Thymus (tissue), 11 donors: ENCODE data around the gene ATG5. TPM values are rescaled to one million over a fixed set of nuclear protein-coding genes. Genes with fewer than 3 reads are reported as not detected.
"Not testable (repeated sequence)": the region's sequence is repeated elsewhere in the genome, so short reads cannot be mapped to it uniquely, and the experiment has no call there.

Experiments used
- DNase-seq, 9 donors: peaks; one replicate each; pipeline ENCODE4 v3.0.0-alpha.2; 2013; ENCODE audit warnings: low spot score in 9 of 9, low read depth in 6 of 9, missing footprints in 1 of 9
- H3K27ac ChIP-seq, 2 donors: one replicate each; pipeline ENCODE4 v1.5.1; 2013; ENCODE audit warnings: control low read depth in 1 of 2, low read depth in 1 of 2, low read length in 1 of 2, mild to moderate bottlenecking in 1 of 2, moderate library complexity in 1 of 2
- H3K27me3 ChIP-seq, 2 donors: one replicate each; pipeline ENCODE4 v1.5.1; 2013; ENCODE audit warnings: low read length in 1 of 2; ENCODE audit not compliant: control insufficient read depth in 2 of 2, insufficient read depth in 1 of 2
- H3K36me3 ChIP-seq, 2 donors: one replicate each; pipeline ENCODE4 v1.5.1; 2013; ENCODE audit warnings: low read length in 1 of 2, mild to moderate bottlenecking in 1 of 2, moderate library complexity in 1 of 2; ENCODE audit not compliant: control insufficient read depth in 2 of 2, insufficient read depth in 2 of 2
- H3K4me1 ChIP-seq, 2 donors: one replicate each; pipeline ENCODE4 v1.5.1; 2013; ENCODE audit warnings: low read length in 2 of 2; ENCODE audit not compliant: control insufficient read depth in 2 of 2, insufficient read depth in 2 of 2
- H3K4me3 ChIP-seq, 2 donors: one replicate each; pipeline ENCODE4 v1.5.1; 2013; ENCODE audit warnings: low read length in 2 of 2, control low read depth in 1 of 2, mild to moderate bottlenecking in 1 of 2
- H3K9me3 ChIP-seq, 2 donors: one replicate each; pipeline ENCODE4 v1.5.1; 2013; ENCODE audit warnings: low read length in 1 of 2, mild to moderate bottlenecking in 1 of 2; ENCODE audit not compliant: control insufficient read depth in 2 of 2, insufficient read depth in 1 of 2
- WGBS: extraction: QIAGEN DNeasy Blood & Tissue Kit; methylation state at CpG from one replicate; pipeline ENCODE4 v1.1.7; 2013; 5-methylcytosine and 5-hydroxymethylcytosine counted together
- polyA plus RNA-seq: library from polyadenylated mRNA; stranded (reverse); fragments of 200-250 nt; gene quantifications from one replicate; pipeline ENCODE4 v1.2.3, GENCODE V29; 2013
- total RNA-seq: library from RNA; stranded (reverse); fragments of 120-200 nt; gene quantifications from one replicate; pipeline ENCODE4 v1.2.4, GENCODE V29; 2013
- donor health status: healthy.

Gene ATG5
- total and polyA plus RNA-seq, 2 donors = 25.2 to 36.1 TPM

DNA sequence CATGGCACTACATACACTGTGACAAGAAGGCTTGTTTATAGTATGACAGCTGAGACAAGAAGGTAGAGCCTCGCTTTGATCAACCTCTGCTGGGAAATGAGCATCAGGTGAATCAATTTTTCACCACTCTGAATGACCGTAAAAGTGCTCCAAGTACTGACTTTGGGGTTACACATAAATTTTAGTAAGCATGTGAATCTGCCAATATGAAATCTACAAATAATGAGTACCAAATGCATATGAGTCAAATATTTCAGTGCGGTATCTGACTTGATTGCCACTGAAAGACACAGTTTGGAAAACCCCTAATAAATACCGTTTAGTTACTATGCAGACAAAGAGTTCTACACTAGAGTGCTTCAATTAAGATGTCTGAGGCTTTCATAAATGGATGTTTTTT is 77.8 kb downstream of the ATG5 start:
- Histone ChIP-seq H3K4me1 (no peaks in the 10 kb centered on the region), H3K9me3 (no peaks in the 10 kb centered on the region), H3K36me3 (peaks cover 4 to 7% of the 10 kb centered on the region in 2 donors), H3K27me3 (no peaks in the 10 kb centered on the region), H3K27ac (no peak overlapping the region), H3K4me3 (no peak overlapping the region)
- no peak for DNase-seq
- 97% methylated on average over 4 of the region's 4 CpGs for WGBS

DNA sequence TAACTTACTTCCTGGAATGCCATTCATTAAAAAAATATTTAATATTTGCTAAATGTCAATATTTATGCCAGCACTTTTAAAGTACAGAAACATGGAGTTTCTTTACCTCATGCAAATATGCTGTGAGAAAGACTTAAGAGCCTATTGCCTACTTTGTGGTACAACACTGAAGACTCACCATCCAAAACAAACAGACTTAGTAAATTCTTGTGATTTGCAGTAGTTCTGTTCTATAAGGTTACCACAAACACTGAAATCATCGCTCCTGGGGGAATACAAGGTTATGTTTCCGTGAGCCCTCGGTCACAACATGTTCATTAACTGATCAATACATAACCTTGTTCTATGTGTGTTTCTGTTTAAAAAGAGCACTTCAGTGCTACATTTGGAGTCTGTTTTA is 78.3 kb downstream of the ATG5 start:
- no peaks in the 10 kb centered on the region for H3K9me3 ChIP-seq
- no peak overlapping the region for H3K4me3 ChIP-seq
- no peak overlapping the region for H3K27ac ChIP-seq
- H3K36me3 ChIP-seq = peaks cover 4 to 7% of the 10 kb centered on the region in 2 donors
- no peaks in the 10 kb centered on the region for H3K27me3 ChIP-seq
- H3K4me1 ChIP-seq = no peaks in the 10 kb centered on the region
- no peak for DNase-seq
- WGBS = 97% methylated on average over 3 of the region's 3 CpGs

DNA sequence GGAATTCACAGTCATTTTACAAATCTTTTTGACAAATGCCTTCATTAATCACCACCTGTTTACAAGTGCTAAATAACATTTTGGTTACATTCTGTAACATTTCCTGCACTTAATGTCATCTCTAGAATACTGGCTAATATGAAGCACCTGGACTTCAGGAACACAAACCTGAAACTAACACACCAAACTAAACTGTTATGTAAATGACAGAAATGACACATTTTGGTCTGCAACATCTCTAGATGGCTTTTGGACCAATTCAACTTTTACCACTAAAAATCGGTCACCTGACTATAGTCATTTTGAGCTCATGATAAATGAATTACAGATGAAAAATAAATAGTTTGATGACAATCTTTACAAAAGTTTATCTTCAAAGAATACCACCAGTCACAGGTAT is 80.6 kb downstream of the ATG5 start:
- no peaks in the 10 kb centered on the region for H3K9me3 ChIP-seq

DNA sequence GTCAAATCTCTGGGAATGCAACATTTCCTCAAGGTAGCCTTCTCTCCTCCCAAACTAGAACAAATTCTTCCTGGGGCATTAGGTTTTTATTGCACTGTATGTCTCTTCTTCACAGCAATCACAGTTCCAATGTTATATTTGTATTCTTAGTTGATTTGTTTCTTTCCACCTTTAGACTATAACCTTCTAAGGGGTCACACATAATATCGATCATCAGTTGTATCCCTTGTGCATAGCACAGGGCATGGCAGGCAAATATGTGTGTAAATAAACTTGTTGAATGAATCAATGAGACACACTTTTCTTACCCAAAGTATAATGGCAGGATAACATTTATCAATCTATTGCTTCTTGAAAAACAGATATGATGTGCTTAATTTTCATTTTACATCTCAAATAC is 81.0 kb downstream of the ATG5 start:
- no peaks in the 10 kb centered on the region for H3K4me1 ChIP-seq
- H3K27ac ChIP-seq = no peak overlapping the region
- WGBS = 95% methylated on average over 1 of the region's 1 CpG

More for the DNA sequence above, 80.6 kb downstream of the ATG5 start:
- DNase-seq = no peak
- no peak overlapping the region for H3K4me3 ChIP-seq
- H3K27ac ChIP-seq = no peak overlapping the region
- WGBS = 96% methylated on average over 1 of the region's 1 CpG
- H3K4me1 ChIP-seq = no peaks in the 10 kb centered on the region
- peaks cover 4 to 7% of the 10 kb centered on the region in 2 donors for H3K36me3 ChIP-seq
- H3K27me3 ChIP-seq = no peaks in the 10 kb centered on the region

DNA sequence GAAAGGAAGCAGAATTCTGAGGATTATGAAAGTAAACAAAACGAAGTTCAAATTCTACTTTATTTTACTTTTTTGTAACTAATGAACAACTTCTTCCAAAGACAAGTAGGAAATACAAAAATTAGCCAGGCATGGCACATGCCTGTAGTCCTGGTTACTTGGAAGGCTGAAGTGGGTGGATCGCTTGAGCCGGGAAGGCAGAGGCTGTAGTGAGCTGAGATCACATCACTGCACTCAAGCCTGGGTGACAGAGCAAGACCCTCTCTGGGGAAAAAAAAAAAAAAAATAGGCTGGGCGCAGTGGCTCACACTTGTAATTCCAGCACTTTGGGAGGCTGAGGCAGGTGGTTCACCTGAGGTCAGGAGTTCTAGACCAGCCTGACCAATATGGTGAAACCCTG is 82.3 kb downstream of the ATG5 start:
- Histone ChIP-seq H3K4me3 (no peak overlapping the region), H3K4me1 (no peaks in the 10 kb centered on the region), H3K27ac (no peak overlapping the region), H3K36me3 (peaks cover 4 to 7% of the 10 kb centered on the region in 2 donors), H3K27me3 (no peaks in the 10 kb centered on the region), H3K9me3 (no peaks in the 10 kb centered on the region)
- 98% methylated on average over 4 of the region's 4 CpGs for WGBS
- no peak for DNase-seq

More for the DNA sequence above, 81.0 kb downstream of the ATG5 start:
- DNase-seq = no peak
- H3K9me3 ChIP-seq = no peaks in the 10 kb centered on the region
- H3K4me3 ChIP-seq = no peak overlapping the region
- H3K27me3 ChIP-seq = no peaks in the 10 kb centered on the region
- peaks cover 4 to 7% of the 10 kb centered on the region in 2 donors for H3K36me3 ChIP-seq

DNA sequence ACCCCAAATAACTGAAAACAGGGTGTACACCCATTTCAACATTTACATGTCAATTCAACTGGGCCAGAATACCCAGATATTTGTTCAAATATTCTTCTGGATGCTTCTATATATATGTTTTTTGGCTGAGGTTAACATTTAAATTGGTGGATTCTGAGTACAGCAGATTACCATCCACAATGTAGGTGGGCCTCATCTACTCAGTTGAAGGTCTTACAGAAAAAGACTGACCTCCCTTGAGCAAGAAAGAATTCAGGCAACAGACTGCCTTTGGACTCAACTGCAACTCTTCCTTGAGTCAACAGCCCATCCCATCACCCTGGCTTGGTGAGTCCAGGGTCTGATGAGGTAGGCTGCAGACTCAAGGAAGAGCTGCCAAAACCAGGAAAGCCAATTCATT is 84.1 kb downstream of the ATG5 start:
- no peaks in the 10 kb centered on the region for H3K4me1 ChIP-seq
- no peak overlapping the region for H3K27ac ChIP-seq
- H3K4me3 ChIP-seq = no peak overlapping the region
- no peaks in the 10 kb centered on the region for H3K36me3 ChIP-seq
- no peak for DNase-seq
- no peaks in the 10 kb centered on the region for H3K9me3 ChIP-seq
- no peaks in the 10 kb centered on the region for H3K27me3 ChIP-seq

DNA sequence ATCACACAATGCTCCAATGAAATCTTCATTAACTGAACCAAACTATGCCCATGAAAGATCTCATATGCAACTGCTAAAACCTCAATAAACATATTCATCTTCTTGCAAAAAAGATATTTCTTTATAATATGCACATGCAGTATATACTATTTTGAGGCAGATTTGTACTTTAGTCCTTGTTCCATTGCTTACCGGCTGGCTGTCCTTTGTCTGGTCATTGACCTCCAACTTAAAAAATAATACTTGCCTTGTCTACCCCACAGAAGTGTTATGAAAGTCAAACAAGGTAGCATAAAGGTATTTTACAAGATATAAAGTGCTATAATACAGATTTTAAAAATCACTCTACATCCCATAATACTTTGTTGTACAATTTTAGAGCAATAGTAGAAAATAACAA is 88.3 kb downstream of the ATG5 start:
- no peaks in the 10 kb centered on the region for H3K4me1 ChIP-seq
- no peak for DNase-seq
- peaks cover 0 to 3% of the 10 kb centered on the region in 2 donors for H3K9me3 ChIP-seq
- H3K4me3 ChIP-seq = no peak overlapping the region
- WGBS = 99% methylated on average over 1 of the region's 1 CpG
- H3K36me3 ChIP-seq = no peaks in the 10 kb centered on the region
- no peak overlapping the region for H3K27ac ChIP-seq
- no peaks in the 10 kb centered on the region for H3K27me3 ChIP-seq

DNA sequence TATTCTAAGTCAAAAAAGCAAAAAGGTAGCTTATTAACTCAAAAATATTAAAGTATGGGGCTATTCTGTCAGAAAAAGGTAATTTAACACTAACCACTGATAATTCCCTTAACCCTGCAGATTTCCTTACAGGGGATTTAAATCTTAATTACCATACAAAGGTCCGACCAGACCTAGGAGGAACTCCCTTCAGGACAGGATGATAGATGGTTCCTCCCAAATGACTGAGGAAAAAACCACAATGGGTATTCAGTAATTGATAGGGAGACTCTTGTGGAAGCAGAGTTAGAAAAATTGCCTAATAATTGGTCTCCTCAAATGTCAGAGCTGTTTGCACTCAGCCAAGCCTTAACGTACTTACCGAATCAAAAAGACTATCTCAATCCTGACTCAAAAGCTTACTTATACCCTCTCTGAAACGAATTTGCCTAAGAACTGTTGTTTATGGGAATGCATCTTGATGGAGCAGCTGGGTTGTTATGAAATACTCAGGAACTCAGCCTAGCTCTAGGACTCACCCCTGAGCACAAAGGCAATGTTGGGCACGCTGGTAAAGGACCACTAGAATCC is 95.6 kb downstream of the ATG5 start:
- DNase-seq, H3K9me3 ChIP-seq, H3K4me3 ChIP-seq, H3K27me3 ChIP-seq, H3K4me1 ChIP-seq, H3K36me3 ChIP-seq, H3K27ac ChIP-seq: not testable (repeated sequence)
- 92% methylated on average over 5 of the region's 5 CpGs for WGBS

DNA sequence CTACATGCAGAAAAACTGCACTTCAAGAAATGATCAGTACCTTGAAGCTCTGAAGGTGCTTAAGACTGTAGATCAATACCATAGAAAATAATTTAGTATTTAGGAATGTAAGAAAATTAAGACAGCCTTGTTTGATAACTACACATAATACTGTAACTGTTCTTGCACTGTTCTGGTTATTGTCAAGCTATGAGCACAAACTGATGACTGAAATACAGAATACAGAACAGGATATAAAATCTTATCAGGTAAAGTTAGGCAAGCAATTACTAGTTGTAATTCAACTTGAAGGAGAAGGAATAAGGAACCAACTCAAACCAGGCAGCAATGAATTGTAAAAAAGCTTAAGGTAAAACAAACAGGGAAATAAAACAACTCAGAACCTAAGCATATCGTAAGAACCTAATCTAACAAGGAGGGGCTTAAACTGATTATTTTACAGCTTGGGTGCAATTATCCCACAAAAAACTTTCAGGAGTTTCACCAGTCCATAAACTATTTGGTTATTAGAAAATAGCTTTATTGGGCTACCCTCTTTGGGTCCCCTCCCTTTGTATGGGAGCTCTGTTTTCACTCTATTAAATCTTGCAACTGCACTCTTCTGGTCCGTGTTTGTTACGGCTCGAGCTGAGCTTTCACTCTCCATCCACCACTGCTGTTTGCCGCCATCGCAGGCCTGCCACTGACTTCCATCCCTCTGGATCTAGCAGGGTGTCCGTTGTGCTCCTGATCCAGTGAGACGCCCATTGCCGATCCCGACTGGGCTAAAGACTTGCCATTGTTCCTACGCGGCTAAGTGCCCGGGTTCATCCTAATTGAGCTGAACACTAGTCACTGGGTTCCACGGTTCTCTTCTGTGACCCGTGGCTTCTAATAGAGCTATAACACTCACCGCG is 97.7 kb downstream of the ATG5 start:
- no peak overlapping the region for H3K27ac ChIP-seq
- no peak for DNase-seq
- H3K27me3 ChIP-seq = no peaks in the 10 kb centered on the region
- 98% methylated on average over 17 of the region's 17 CpGs for WGBS
- no peaks in the 10 kb centered on the region for H3K9me3 ChIP-seq
- no peak overlapping the region for H3K4me3 ChIP-seq
- no peaks in the 10 kb centered on the region for H3K36me3 ChIP-seq
- no peaks in the 10 kb centered on the region for H3K4me1 ChIP-seq
